HCT116 (cell line): ENCODE measurements around the gene DOCK1. TPM values are rescaled to one million over a fixed set of nuclear protein-coding genes. Genes with fewer than 3 reads are reported as not detected.

Experiments used
- ATAC-seq: fragments of 200-7000 bp; cut with Tn5 transposase; 2 replicates; pipeline ENCODE4 v1.9.1; 2020; ENCODE audit warnings: mild to moderate bottlenecking, moderate library complexity
- BruUV-seq: library from RNA; stranded (reverse); fragments of 400-500 nt; replicated peaks from 2 replicates; lab custom pipeline; 2021; lab: Mats Ljungman, UMichigan
- CTCF ChIA-PET: fragments of 300-600 bp; sonication (Branson Sonifier 250); formaldehyde crosslinking; loops from one replicate; lab custom pipeline; 2021; ENCODE audit warnings: antibody characterized with exemption; lab: Charles Lee
- POLR2A ChIA-PET: fragments of 300-600, 350-600 bp; sonication (Branson Sonifier 250); formaldehyde crosslinking; loops from one replicate; lab custom pipeline; 2021; ENCODE audit warnings: antibody characterized with exemption; lab: Charles Lee
- RAD21 ChIA-PET, 2 experiments: fragments of 300-600 bp; sonication (Branson Sonifier 250); formaldehyde crosslinking; loops; one replicate each; lab custom pipeline; 2023; ENCODE audit warnings: low total read pairs in 2 of 2; ENCODE audit not compliant: uncharacterized antibody in 2 of 2, unreplicated experiment in 2 of 2, low non-redundant PET in 1 of 2; lab: Charles Lee
- DNase-seq: peaks from one replicate; pipeline ENCODE4 v3.0.0-alpha.2; 2010; ENCODE audit warnings: low read depth, low spot score
- H2AFZ ChIP-seq: fragments of 200-600 bp; shearing (Covaris generic), sonication (generic); 2 replicates; pipeline ENCODE4 v1.6.1; 2017; ENCODE audit warnings: low read depth, mixed run types, mixed read lengths, antibody characterized with exemption, low read length; ENCODE audit not compliant: poor library complexity, severe bottlenecking
- H3K27ac ChIP-seq: 2 replicates; pipeline ENCODE4 v1.5.1; 2012; ENCODE audit warnings: low read depth, low read length
- H3K27me3 ChIP-seq: fragments of 200-600 bp; sonication (generic); 2 replicates; pipeline ENCODE4 v1.6.1; 2016; ENCODE audit warnings: mixed run types, low read length, mixed read lengths; ENCODE audit not compliant: insufficient read depth
- H3K36me3 ChIP-seq, 2 experiments: fragments of 200-500 bp in 1 of 2; fragments of 200-600 bp in 1 of 2; sonication (Bioruptor generic) in 1 of 2; sonication (generic) in 1 of 2; 2 replicates each; pipeline versions ENCODE4 v1.5.1 to v1.6.1; 2014 to 2016; ENCODE audit warnings: low read length in 2 of 2, inconsistent platforms in 1 of 2, mixed read lengths in 1 of 2, mixed run types in 1 of 2; ENCODE audit not compliant: insufficient read depth in 2 of 2, control insufficient read depth in 1 of 2
- H3K4me1 ChIP-seq, 2 experiments: fragments of 200-600 bp in 1 of 2; sonication (generic) in 1 of 2; 2 replicates each; pipeline versions ENCODE4 v1.5.1 to v1.6.1; 2012 to 2017; ENCODE audit warnings: low read length in 2 of 2, inconsistent platforms in 1 of 2, mild to moderate bottlenecking in 1 of 2, mixed read lengths in 1 of 2, mixed run types in 1 of 2, moderate library complexity in 1 of 2; ENCODE audit not compliant: insufficient read depth in 2 of 2, control insufficient read depth in 1 of 2
- H3K4me2 ChIP-seq: fragments of 200-600 bp; sonication (generic); 2 replicates; pipeline ENCODE4 v1.6.1; 2017; ENCODE audit warnings: mixed run types, low read length, mixed read lengths
- H3K4me3 ChIP-seq, 2 experiments: fragments of 200-600 bp in 1 of 2; sonication (generic) in 1 of 2; replicated peaks in 1 of 2; 2 replicates each; pipeline ENCODE4 v1.5.1; 2011 to 2016; ENCODE audit warnings: low read length in 2 of 2, control low read depth in 1 of 2, low read depth in 1 of 2, mild to moderate bottlenecking in 1 of 2, mixed read lengths in 1 of 2, mixed run types in 1 of 2
- H3K79me2 ChIP-seq: fragments of 200-600 bp; sonication (generic); 2 replicates; pipeline ENCODE4 v1.6.1; 2017; ENCODE audit warnings: mild to moderate bottlenecking, mixed run types, low read length, moderate library complexity, mixed read lengths; ENCODE audit not compliant: insufficient read depth
- H3K9ac ChIP-seq: fragments of 200-600 bp; sonication (generic); 2 replicates; pipeline ENCODE4 v1.6.1; 2016; ENCODE audit warnings: low read length, mixed read lengths
- H3K9me2 ChIP-seq: fragments of 200-600 bp; sonication (generic), shearing (Covaris generic); 2 replicates; pipeline ENCODE4 v1.6.1; 2017; ENCODE audit warnings: mixed run types, mild to moderate bottlenecking, moderate library complexity; ENCODE audit not compliant: insufficient read depth
- H3K9me3 ChIP-seq, 2 experiments: fragments of 200-500 bp in 1 of 2; fragments of 200-600 bp in 1 of 2; sonication (Bioruptor generic) in 1 of 2; sonication (generic) in 1 of 2; 2 replicates each; pipeline ENCODE4 v1.6.1; 2014 to 2017; ENCODE audit warnings: low read length in 2 of 2, mixed read lengths in 2 of 2, inconsistent platforms in 1 of 2, low read depth in 1 of 2, mild to moderate bottlenecking in 1 of 2, mixed run types in 1 of 2, moderate library complexity in 1 of 2; ENCODE audit not compliant: control insufficient read depth in 1 of 2, insufficient read depth in 1 of 2
- H4K20me1 ChIP-seq: fragments of 200-600 bp; sonication (generic), shearing (Covaris generic); 2 replicates; pipeline ENCODE4 v1.6.1; 2017; ENCODE audit warnings: mixed run types, mild to moderate bottlenecking, moderate library complexity; ENCODE audit not compliant: insufficient read depth
- ATF3 ChIP-seq: IDR thresholded peaks from 2 replicates; pipeline ENCODE4 v1.6.1; 2012
- CEBPB ChIP-seq: IDR thresholded peaks from 2 replicates; pipeline ENCODE4 v1.6.1; 2012; ENCODE audit warnings: low read depth
- CTCF ChIP-seq, 3 experiments: fragments of 200-600 bp in 1 of 3; sonication (generic) in 1 of 3; IDR thresholded peaks in 2 of 3; conservative IDR thresholded peaks in 1 of 3; 2 replicates each; pipeline ENCODE4 v1.5.1; 2012 to 2017; ENCODE audit warnings: low read depth in 2 of 3, low read length in 2 of 3, antibody characterized with exemption in 1 of 3, borderline replicate concordance in 1 of 3, control low read depth in 1 of 3, mild to moderate bottlenecking in 1 of 3, mixed read lengths in 1 of 3, mixed run types in 1 of 3, moderate library complexity in 1 of 3; ENCODE audit not compliant: insufficient read depth in 1 of 3
- EGR1 ChIP-seq: IDR thresholded peaks from 2 replicates; pipeline ENCODE4 v1.6.1; 2012; ENCODE audit warnings: low read depth
- ELF1 ChIP-seq: IDR thresholded peaks from 2 replicates; pipeline ENCODE4 v1.6.1; 2012; ENCODE audit warnings: low read depth, borderline replicate concordance
- EZH2 ChIP-seq: fragments of 200-600 bp; sonication (generic); IDR thresholded peaks from 2 replicates; pipeline ENCODE4 v1.6.1; 2017; ENCODE audit warnings: antibody characterized with exemption, mixed run types
- EZH2phosphoT487 ChIP-seq: fragments of 200-600 bp; IDR thresholded peaks from 2 replicates; pipeline ENCODE4 v1.6.1; 2018; ENCODE audit warnings: antibody characterized with exemption, borderline replicate concordance
- FOSL1 ChIP-seq: IDR thresholded peaks from 2 replicates; pipeline ENCODE4 v1.6.1; 2012; ENCODE audit warnings: low read depth
- JUND ChIP-seq: IDR thresholded peaks from 2 replicates; pipeline ENCODE4 v1.6.1; 2012
- MAX ChIP-seq: IDR thresholded peaks from 2 replicates; pipeline ENCODE4 v1.6.1; 2012
- POLR2A ChIP-seq: IDR thresholded peaks from 2 replicates; pipeline ENCODE4 v1.7.0; 2011; ENCODE audit warnings: borderline replicate concordance; ENCODE audit not compliant: insufficient read depth, insufficient read length; ENCODE audit errors: extremely low read depth
- POLR2AphosphoS5 ChIP-seq: IDR thresholded peaks from 2 replicates; pipeline ENCODE4 v1.6.1; 2011; ENCODE audit warnings: mild to moderate bottlenecking, low read depth, low read length, moderate library complexity
- RAD21 ChIP-seq: IDR thresholded peaks from 2 replicates; pipeline ENCODE4 v1.6.1; 2012; ENCODE audit warnings: low read depth, mild to moderate bottlenecking
- REST ChIP-seq: IDR thresholded peaks from 2 replicates; pipeline ENCODE4 v1.6.1; 2012; ENCODE audit warnings: low read depth
- SIN3A ChIP-seq: IDR thresholded peaks from 2 replicates; pipeline ENCODE4 v1.6.1; 2012; ENCODE audit warnings: low read depth
- TCF7L2 ChIP-seq: IDR thresholded peaks from 2 replicates; pipeline ENCODE4 v1.7.0; 2011; ENCODE audit warnings: borderline replicate concordance, inconsistent platforms; ENCODE audit not compliant: insufficient read depth, insufficient read length; ENCODE audit errors: extremely low read depth
- YY1 ChIP-seq: IDR thresholded peaks from 2 replicates; pipeline ENCODE4 v1.6.1; 2011; ENCODE audit warnings: low read length, low read depth, moderate library complexity, mild to moderate bottlenecking; ENCODE audit not compliant: insufficient replicate concordance; ENCODE audit errors: extremely low read depth
- ZBTB33 ChIP-seq: IDR thresholded peaks from 2 replicates; pipeline ENCODE4 v1.6.1; 2011; ENCODE audit warnings: mild to moderate bottlenecking, low read length, moderate library complexity; ENCODE audit not compliant: insufficient replicate concordance; ENCODE audit errors: extremely low read depth
- ZFX ChIP-seq: fragments of 450-650 bp; IDR thresholded peaks from 2 replicates; pipeline ENCODE4 v1.6.1; 2017
- ZNF274 ChIP-seq: fragments of 200-500 bp; sonication (Bioruptor generic); IDR thresholded peaks from 2 replicates; pipeline ENCODE4 v1.6.1; 2014; ENCODE audit warnings: mild to moderate bottlenecking, low read depth, low read length, inconsistent platforms
- intact Hi-C: fragments of 100-400 bp; cut with micrococcal nuclease; formaldehyde crosslinking; loops from 2 replicates; pipeline ENCODE4 v1.10.0; 2022
- total RNA-seq: library from RNA; stranded (reverse); gene quantifications from one replicate; pipeline ENCODE4 v1.2.1, GENCODE V29; 2021; ENCODE audit not compliant: unreplicated experiment

The DOCK1 gene
- total RNA-seq, 1 experiment from 2014 or later, result 46.5 TPM

GRCh38 chr10:126955934-126956711 is 50.9 kb downstream of the DOCK1 start:
- intact Hi-C loops, result no loop called here
- TF ChIP-seq POLR2AphosphoS5 (no peak), YY1 (no peak), TCF7L2 (no peak), ZNF274 (no peak), EZH2phosphoT487 (no peak), JUND (no peak), CTCF (IDR thresholded peaks at IDR 0.05 in 2 of 3, conservative IDR thresholded peaks at IDR 0.05 in 1 of 3; ENCODE audit: borderline replicate concordance in 1 of 3, insufficient read depth in 1 of 3, low read depth in 2 of 3, low read length in 2 of 3) (no peak), REST (no peak), ZFX (no peak), ZBTB33 (no peak), CEBPB (no peak), EGR1 (no peak), FOSL1 (no peak), ELF1 (no peak), POLR2A (no peak), RAD21 (no peak), MAX (no peak), EZH2 (no peak), ATF3 (no peak), SIN3A (no peak)
- Histone ChIP-seq H3K9me3 (peaks cover 8 to 22% of the 10 kb centered on the region in 2 experiments; a peak in 3 of 4 replicates), H3K36me3 (no peaks in the 10 kb centered on the region), H3K27me3 (no peaks in the 10 kb centered on the region), H3K27ac (no peak overlapping the region), H3K79me2 (peaks cover 75% of the 10 kb centered on the region), H2AFZ (no peak overlapping the region), H4K20me1 (no peaks in the 10 kb centered on the region), H3K4me1 (no peaks in the 10 kb centered on the region; a peak in 1 of 4 replicates), H3K9ac (no peak overlapping the region), H3K4me2 (no peak overlapping the region), H3K9me2 (no peaks in the 10 kb centered on the region), H3K4me3 (no peak overlapping the region)
- BruUV-seq, result no TSS peak
- DNase-seq (no peak), ATAC-seq (no peak)
- ChIA-PET CTCF (no interaction called here), POLR2A (no interaction called here), RAD21 (no interaction called here)
